Left hindlimb (tissue), 1 donor: ENCODE data around the gene ELOVL7.

ENCODE experiments used
- DNase-seq: peaks from one replicate; pipeline ENCODE4 v3.0.0-alpha.2; 2018

ELOVL7 gene

DNA sequence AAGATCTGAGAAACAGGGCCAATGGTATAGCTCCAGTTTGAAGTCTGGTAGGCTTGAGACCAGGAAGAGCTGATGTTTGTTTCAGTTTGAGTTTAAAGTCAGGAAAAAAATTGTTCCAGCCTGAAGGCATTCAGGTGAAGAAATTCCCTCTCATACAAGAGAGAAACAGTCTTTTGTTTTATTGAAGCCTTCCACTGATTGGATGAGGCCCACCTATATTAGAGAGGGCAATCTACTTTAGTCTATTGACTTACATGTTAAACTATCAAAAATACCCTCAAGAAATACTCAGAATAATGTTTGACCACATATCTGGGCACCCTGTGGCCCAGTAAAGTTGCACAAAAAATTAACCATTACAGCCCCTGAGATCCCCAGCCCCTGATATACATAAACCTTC lies 138.9 kb downstream of the ELOVL7 start:
- DNase-seq: no peak

GRCh38 chr5:60703944-60704343 lies 140.1 kb downstream of the ELOVL7 start:
- no peak for DNase-seq
